GM18951 (cell line): ENCODE results near the gene GATAD2A.

Experiments
- POLR2A ChIP-seq: IDR thresholded peaks from 4 replicates; pipeline ENCODE4 v1.6.1; 2011; ENCODE audit warnings: mild to moderate bottlenecking; ENCODE audit not compliant: insufficient read length, insufficient read depth; ENCODE audit errors: extremely low read depth
- in situ Hi-C: fragments of 300-500 bp; cut with MboI; formaldehyde crosslinking; loops from one replicate; pipeline ENCODE4 v1.12.0; 2022; ENCODE audit warnings: low sequenced_read_pairs, mixed read lengths, inconsistent platforms; ENCODE audit not compliant: unreplicated experiment

Gene GATAD2A

DNA sequence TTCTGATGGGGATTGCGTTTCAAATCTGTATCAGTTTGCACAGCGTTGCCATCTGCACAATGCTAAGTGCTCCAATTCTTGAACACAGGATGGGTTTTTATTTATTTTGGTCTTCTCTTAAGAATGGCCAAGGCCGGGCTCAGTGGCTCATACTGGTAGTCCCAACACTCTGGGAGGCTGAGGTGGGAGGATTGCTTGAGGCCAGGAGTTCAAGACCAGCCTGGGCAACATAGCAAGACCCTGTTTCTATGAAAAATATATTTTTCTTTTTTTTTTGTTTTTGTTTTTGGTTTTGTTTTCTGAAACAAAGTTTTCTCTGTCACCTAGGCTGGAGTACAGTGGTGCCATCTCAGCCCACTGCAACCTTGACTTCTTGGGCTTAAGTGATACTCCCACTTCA, 117.7 kb downstream of the GATAD2A start:
- no peak for TF ChIP-seq POLR2A
- in situ Hi-C loops, result no loop called here

DNA sequence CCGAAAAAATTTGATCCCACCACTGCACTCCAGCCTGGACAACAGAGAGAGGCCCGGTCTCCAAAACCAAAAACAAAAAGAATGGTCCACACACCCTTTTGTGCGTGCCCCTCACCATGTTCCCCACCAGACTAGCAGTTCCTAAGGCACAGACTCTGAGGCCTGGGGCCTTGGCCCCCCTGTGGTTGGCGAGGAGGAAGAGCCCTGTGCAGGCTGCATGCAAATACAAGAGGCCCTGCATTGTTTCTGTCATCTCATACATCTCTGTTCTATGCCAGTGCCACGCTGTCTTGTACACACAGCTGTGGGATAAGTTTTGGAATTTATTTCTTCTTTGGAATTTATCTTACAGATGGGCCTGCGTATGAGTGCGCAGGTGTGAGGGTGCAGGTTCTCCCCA, 118.6 kb downstream of the GATAD2A start:
- TF ChIP-seq POLR2A, result no peak
- in situ Hi-C loops, result no loop called here

DNA sequence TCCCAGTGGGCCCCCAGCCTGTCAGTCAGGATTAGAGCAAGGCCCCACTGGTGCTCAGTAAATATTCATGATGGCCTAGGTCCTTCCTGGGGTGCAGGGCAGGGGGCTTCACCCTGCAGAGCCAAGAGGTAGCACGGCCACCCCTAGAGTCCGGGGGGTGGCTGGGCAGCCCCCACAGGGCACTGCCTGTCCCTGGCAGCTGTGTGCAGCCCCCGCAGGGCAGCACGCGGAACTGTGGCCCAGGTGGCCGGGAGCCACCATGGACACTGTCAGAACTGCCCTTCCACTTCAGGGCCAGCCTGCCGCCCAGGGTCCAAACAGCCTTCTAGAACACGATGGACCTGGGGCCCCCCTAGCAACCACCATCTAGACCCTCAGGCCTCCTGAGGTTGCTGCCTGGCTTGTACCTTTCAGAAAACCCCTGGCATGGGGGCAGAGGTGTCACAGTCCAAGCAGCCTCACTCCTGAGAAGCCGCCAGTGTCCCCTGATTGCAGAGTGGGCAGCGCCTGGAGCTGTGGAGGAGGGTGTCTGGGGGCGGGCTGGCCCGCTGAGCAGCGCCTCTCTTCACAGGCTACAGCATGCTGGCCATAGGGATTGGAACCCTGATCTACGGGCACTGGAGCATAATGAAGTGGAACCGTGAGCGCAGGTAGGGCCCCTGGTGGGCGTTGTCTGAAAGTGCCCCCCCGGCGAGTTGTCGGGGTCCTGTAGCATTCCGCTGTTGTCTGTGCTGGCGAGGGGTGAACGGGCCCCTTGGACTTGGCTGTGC, 120.3 kb downstream of the GATAD2A start:
- in situ Hi-C loops, result loop anchor here (25.0 kb wide), 1 partner anchor 437 kb away; no protein-coding TSS in a partner anchor
- TF ChIP-seq POLR2A, result no peak

- in situ Hi-C loops, result loop anchor here (25.0 kb wide), 1 partner anchor 436 kb away; no protein-coding TSS in a partner anchor
Observed at GRCh38 chr19:19526581-19527370, 121.3 kb downstream of the GATAD2A start.

GRCh38 chr19:19527371-19527656, 121.8 kb downstream of the GATAD2A start:
- in situ Hi-C loops, result loop anchor here (25.0 kb wide), 1 partner anchor 435 kb away; no protein-coding TSS in a partner anchor
- no peak for TF ChIP-seq POLR2A

More at GRCh38 chr19:19526581-19527370, 121.3 kb downstream of the GATAD2A start:
- TF ChIP-seq POLR2A, result no peak

GRCh38 chr19:19527674-19528625, 122.5 kb downstream of the GATAD2A start:
- in situ Hi-C loops, result loop anchor here (25.0 kb wide), 1 partner anchor 434 kb away; no protein-coding TSS in a partner anchor
- TF ChIP-seq POLR2A, result no peak

- in situ Hi-C loops, result loop anchor here (25.0 kb wide), 1 partner anchor 433 kb away; no protein-coding TSS in a partner anchor
- TF ChIP-seq POLR2A, result no peak
Observed at GRCh38 chr19:19528721-19529490, 123.4 kb downstream of the GATAD2A start, which contains the start of gene YJEFN3. Gene YJEFN3 (plus strand): TSS chr19:19528911. CDS start chr19:19528933, 22 bp downstream.

- in situ Hi-C loops, result loop anchor here (5.0 to 25.0 kb wide), 2 partner anchors 112 to 432 kb away; partner anchors contain the start of gene GMIP
- no peak for TF ChIP-seq POLR2A
Observed at GRCh38 chr19:19529783-19530422, 124.4 kb downstream of the GATAD2A start.

- TF ChIP-seq POLR2A, result no peak
- in situ Hi-C loops, result loop anchor here (5.0 to 25.0 kb wide), 2 partner anchors 112 to 432 kb away; partner anchors contain the start of gene GMIP
Observed at GRCh38 chr19:19530423-19530804, 124.9 kb downstream of the GATAD2A start.

- in situ Hi-C loops, result loop anchor here (5.0 to 25.0 kb wide), 2 partner anchors 111 to 431 kb away; partner anchors contain the start of gene GMIP
Observed at GRCh38 chr19:19530889-19531288, 125.4 kb downstream of the GATAD2A start.

More at GRCh38 chr19:19530889-19531288, 125.4 kb downstream of the GATAD2A start:
- TF ChIP-seq POLR2A, result no peak
